IPS-NIHi11 (cell line): Measurements from ENCODE around the gene ABHD14A.

Experiments used
- DNase-seq: peaks from one replicate; pipeline ENCODE4 v3.0.0; 2012; ENCODE audit warnings: mixed read lengths, low spot score

ABHD14A gene

DNA sequence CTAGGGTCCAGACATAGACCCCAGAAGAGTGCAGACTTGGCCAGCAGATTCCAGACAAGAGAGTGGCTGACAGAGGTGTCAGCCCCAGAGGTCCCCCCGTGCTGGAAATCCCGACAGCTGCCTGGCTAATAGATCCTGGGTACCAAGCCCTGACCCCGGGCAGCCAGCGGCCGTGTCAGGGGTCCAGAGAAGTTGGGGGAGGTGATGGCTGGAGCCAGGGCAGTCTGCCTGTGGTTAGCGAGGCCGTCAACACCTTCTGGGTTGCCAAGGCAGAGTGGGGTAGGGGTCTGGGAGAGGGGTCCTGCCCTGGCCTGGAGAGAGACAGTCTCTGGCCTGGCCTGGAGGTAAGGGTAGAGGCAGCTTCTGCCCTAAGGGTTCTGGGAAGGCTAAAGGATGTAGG lies 45.9 kb downstream of the ABHD14A start:
- no peak for DNase-seq

DNA sequence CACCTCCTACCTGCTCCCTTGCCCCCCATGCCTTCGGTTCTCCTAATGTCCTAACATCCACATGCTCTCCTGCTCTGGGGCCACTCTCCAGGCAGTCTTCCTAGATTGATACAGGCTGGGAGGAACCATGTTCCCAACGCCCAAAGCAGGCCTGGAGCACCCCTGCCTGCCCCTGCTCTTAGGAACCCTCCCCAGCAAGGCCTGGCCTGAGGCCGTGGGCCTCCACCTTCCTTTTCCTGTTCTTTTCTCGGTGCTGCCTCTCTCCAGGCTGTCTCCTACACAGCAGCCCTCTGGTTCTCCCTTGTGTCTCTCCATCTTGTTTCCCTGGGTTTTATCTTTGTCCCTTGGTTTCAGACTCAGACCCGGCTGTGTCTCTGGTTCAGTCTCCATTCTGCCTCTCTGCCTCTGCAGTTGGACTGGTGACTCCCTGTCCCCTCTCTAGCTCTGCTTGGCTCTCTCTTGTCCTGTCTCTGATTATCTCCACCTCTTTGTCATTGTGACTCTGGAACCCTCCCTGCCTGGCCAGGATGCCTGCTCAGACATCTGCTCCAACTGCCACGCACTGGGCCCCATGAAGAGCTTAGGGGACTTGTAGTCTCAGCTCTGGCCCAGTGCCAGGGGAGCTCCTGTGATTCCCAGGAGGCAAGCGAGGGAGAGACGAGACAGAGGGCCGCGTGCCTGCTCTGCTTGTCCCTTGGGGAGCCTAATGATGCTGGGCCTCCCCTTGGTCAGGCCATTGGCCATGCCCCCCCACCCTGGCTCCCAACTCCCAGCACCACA lies 46.8 kb downstream of the ABHD14A start:
- no peak for DNase-seq

DNA sequence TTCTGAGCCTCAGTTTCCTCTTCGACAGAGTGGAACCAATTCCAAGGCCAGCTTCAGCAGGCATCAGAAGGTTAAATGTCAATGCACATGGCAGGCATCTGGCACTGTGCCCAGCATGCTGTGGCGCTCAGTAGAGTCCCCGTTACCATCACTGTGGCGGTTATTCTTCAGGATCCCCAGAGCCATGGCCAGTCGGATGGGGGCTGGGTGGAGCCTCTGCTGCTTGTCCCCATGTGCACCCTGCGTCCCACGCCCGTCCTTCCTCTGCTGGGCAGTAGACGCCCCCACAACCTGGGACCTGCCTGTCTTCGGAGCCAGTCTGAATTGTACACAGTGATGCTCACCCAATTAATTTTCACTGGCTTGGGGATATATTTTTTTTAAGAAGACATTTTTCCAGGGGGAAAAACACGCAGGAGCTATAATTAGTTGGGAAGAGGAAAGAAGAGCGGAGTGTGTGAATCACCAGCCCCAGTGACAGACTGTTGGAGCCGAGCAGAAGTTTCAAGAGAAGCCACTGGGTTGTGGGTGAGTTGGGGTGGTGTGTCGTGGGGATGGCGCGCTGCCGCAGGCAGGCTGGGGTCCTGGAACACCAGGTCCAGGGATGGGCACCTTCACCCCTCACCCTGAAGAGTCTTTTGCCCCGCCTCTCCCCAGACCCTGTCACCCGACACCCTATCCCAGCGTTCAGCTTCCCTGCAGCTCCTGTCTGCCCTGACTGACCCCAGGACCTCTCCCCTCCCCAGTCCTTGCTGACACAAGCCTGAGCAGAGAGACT lies 47.6 kb downstream of the ABHD14A start:
- peak; percentile 70 for DNase-seq

DNA sequence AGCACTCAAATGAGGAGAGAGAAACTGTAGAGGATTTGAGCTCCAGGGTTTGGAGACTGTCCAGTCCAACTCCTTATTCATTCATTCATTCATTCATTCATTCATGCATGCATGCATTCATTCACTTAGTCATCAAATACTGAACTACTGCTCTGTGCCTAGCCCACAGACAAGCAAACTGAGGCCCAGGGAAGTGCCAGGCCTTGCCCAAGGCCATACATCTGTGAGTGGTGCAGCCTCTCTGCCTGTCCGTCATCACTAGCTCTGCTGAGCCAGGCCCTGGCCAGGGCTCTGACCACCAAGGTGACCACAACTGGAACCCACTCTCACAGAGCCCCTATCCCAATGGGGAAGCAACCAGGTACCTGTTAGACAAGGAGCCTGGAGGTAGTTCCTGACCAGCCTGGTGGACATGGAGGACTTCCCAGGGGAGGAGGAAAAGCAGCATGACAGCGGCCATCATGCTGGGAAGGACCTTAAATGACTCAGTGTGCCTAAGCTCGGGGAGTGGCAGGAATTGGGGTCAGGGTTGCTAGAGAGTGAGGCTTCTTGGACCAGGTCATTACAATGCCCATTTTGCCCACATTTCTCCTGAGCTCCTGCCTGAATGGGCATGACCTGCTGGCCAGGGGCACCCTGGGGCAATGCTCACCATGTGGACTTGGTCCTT lies 48.4 kb downstream of the ABHD14A start:
- no peak for DNase-seq

DNA sequence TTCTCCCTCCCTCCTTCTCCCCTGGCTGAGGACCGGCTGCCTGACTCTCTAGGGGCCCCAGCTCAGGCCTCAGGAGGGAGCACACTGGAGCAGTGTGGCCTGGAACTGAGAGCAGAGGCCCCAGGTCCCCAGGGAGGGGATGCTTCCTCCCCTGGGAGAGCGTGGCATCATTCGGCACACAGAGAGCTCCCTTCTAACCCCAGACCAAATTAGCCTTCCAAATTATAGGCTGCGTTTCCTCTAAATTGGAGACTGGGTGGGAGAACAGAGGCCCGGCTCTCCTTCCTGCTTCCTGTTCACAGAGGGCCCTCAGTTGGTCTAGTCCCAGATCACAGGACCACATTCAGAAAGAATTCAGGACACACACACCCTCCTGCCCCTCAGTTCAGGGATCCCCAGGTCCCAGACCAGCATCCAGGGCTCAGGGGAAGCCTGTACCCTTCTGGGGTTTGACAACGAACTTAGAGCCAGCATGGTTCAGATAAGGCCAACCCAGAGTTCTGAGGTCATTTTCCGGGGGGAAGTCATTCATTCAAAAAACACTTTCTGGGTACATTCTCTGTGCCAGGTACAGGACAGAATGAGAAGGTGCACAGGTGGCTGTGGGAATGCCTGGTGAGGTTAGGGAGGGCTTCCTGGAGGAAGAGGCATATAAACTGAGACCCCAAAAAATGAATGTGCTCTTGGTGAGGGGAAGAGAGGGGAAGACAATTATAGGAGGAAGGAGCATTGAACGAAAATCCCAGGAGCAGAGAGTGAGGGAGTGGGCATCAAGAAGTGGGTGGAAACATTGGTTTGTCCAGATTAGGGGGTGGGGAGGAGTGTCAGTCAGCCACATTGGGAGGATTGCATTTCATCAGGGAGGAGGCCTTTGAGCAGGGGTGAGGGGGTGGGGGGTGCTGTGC lies 49.2 kb downstream of the ABHD14A start:
- DNase-seq = no peak

DNA sequence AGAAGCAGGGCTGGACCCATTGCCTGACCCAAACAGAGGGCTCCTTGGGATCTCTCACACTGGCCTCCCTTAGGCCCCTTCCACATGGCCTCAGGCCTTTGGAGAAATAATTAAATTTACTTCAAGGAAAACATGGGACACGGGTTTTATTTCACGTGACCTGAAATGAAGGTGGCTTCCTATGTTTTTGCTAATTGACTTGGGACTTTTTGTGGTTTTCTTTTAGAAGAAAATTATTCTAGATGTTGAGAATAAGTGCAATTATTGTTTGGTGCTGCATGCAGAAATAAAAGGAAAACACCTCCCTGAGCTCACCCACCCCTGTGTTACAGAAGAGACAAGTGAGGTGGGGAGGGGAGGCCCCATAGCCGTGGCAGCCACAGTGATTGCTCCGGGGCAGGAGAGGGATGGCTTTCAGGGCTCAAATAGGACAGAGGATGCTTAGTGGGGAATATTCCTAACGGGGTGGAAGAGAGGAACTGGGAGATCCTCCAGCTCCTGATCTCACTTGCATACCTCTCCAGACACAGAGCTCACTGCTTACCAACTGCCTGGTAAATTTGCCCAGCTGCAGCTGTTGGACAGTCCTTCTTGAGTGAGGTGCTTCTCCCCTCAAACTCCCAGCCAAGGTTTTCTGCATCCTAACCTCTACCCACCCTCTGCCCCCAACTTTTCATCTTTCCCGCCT lies 50.0 kb downstream of the ABHD14A start:
- no peak for DNase-seq

DNA sequence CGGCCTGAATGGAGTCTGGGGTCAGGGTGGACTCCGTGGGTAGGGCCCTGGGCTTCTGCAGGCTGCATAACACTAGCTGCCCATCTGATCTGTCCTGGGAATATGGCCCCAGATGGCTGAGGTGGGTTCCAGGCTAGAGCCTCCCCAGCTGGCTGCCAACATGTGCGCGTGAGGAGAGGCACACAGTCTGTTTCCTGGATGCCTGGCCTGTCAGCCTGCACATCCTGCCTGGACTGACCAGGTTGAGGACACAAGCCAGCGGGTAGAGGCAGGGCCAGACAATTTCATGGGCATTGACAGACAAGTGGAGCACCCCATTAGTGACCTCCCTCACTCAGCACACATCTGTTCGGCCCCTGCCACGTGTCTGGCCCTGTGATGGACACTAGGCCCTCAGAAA lies 50.6 kb downstream of the ABHD14A start:
- no peak for DNase-seq

DNA sequence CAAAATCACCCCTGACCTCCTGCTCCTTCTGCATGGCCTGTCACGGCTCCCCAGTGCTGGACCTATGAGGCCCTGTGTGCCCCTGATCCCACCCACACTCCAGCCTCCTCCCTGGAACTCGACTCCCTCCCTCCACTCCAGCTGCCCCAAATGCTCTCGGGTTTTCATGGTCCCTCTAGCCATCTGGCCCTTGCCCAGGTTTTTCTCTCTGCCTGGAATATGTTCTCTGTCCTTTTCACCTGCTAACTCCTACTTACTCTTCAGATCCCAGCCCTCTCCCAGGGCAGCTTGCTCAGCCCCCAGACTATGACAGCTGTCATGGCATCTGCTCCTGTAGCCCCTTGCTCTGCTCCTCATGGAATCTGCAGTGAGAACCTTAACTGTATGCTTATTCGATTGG lies 51.2 kb downstream of the ABHD14A start:
- no peak for DNase-seq

DNA sequence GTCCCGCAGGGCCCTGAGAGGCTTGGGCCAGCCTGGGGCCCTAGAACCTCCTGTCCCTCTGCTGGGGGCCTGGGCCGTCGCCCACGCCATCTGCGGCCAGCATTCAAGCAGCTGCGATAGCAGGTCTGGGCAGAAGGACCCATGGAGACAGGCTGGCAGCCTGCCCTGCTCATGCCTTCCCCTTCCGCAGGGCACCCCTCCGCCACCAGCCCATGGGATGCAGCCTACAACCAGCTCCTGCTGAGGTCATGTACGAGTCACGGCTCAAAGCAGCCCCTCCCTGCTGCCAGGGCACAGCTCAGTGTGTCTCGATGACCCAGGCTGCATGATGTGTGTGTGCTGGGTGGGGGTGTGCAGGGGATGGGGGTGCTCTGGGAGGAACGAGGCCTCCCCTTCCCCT lies 53.7 kb downstream of the ABHD14A start:
- DNase-seq = no peak

DNA sequence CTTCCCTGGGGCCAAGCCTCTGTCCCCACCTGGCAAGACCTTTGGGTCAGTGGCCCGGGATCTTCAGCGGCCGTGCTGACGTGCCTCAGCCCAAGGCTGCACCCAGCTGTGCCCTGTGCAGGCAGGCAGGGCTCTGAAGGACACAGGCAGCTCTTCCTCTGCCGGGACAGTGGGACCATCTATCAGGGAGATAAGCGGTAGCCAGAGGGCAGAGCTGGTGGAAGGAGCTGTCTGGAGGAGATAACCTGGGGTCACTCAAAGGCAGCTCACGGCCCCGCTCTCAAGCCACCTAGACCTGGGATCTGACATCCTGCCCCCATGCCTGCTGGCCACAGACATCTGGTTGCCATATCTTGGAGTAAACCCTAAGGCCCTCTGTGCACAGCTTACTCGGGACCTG lies 54.2 kb downstream of the ABHD14A start:
- DNase-seq = no peak

DNA sequence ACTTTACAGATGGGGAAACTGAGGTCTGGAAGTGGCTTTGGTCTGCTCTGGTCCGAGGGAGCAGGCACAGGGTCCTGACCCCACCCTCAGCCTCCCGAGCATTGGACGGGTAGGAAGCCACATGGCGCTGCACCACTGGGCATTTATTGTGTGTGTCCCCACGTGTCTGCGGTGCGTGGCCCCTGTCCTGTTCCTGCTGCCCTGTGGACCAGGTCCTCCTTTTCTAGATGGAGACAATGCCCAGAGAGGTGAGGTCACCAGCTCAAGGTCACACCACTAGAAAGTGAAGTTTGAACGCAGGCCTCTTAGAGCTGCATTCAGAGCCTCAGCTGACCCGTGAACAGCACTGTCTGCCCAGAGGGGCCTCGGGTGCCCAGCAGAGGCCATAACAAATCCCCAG lies 54.7 kb downstream of the ABHD14A start:
- no peak for DNase-seq
